Activated B cell treated with CpG ODN at 0.5 μM for 24 hours (primary cell): ENCODE data around the gene METTL15. TPM values are rescaled to one million over a fixed set of nuclear protein-coding genes. Genes with fewer than 3 reads are reported as not detected.
"Not testable (repeated sequence)": the region's sequence is repeated elsewhere in the genome, so short reads cannot be mapped to it uniquely, and the experiment has no call there.

Experiments
- ATAC-seq: fragments of 200-7000 bp; cut with Tn5 transposase; one replicate; pipeline ENCODE4 v1.10.0; 2021; ENCODE audit warnings: low read depth, mild to moderate bottlenecking, moderate library complexity
- CTCF ChIA-PET: fragments of 350-600 bp; sonication (Branson Sonifier 250); formaldehyde crosslinking; loops from one replicate; lab custom pipeline; 2021; ENCODE audit warnings: antibody characterized with exemption; lab: Charles Lee
- POLR2A ChIA-PET: fragments of 350-600 bp; sonication (Branson Sonifier 250); formaldehyde crosslinking; loops from one replicate; lab custom pipeline; 2021; ENCODE audit warnings: antibody characterized with exemption; lab: Charles Lee
- DNase-seq: peaks from one replicate; pipeline ENCODE4 v3.0.0; 2022
- H3K27ac Mint-ChIP-seq: one replicate; pipeline ENCODE4 v1.8.0; 2020; ENCODE audit warnings: mixed read lengths
- H3K27me3 Mint-ChIP-seq: one replicate; pipeline ENCODE4 v1.8.0; 2021; ENCODE audit warnings: mixed read lengths
- H3K36me3 Mint-ChIP-seq: one replicate; pipeline ENCODE4 v1.8.0; 2021; ENCODE audit warnings: low read depth, mixed read lengths
- H3K4me1 Mint-ChIP-seq: one replicate; pipeline ENCODE4 v1.8.0; 2021; ENCODE audit warnings: mixed read lengths
- H3K4me3 Mint-ChIP-seq: one replicate; pipeline ENCODE4 v1.8.0; 2020; ENCODE audit warnings: mild to moderate bottlenecking, mixed read lengths
- H3K9me3 Mint-ChIP-seq: one replicate; pipeline ENCODE4 v1.8.0; 2020; ENCODE audit warnings: mixed read lengths
- intact Hi-C: fragments of 100-400 bp; cut with micrococcal nuclease; formaldehyde crosslinking; loops from one replicate; pipeline ENCODE4 v1.15.1; 2024
- total RNA-seq: library from RNA; stranded (reverse); gene quantifications from 2 replicates; pipeline ENCODE4 v1.2.3, GENCODE V29; 2022
- TF ChIP-seq, protein P1 (sequence below): fragments of 200-600 bp; IDR thresholded peaks from one replicate; pipeline ENCODE4 v1.8.0; 2022; ENCODE audit warnings: antibody characterized with exemption, mild to moderate bottlenecking

Gene METTL15
- total RNA-seq, 1 donor from 2014 or later = 14.2 TPM

DNA sequence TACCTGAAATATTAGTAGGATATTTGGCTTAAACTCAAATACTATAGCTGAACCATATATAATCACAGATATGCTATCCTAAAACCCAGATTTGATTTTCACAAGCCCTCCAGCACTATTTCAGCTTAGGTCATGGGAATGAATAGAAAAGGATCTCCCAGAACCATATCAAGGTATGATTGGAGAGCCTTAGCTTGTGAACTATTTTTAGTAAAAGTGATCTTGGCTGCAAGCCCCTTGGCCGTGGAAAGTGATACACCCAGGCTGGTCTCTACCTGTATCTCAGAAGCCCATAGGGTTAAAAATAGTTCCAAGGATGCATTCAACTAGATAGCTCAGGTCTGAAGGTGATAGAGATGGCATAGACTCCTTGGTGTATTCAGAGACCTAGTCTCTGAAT lies 9.9 kb upstream of the METTL15 start:
- Mint-ChIP-seq H3K27ac (no peak overlapping the region), H3K27me3 (no peaks in the 10 kb centered on the region), H3K36me3 (no peaks in the 10 kb centered on the region), H3K9me3 (no peaks in the 10 kb centered on the region), H3K4me1 (no peaks in the 10 kb centered on the region), H3K4me3 (no peak overlapping the region)
- ATAC-seq (no peak), DNase-seq (no peak)
- intact Hi-C loops = no loop called here
- ChIA-PET POLR2A (no interaction called here), CTCF (no interaction called here)
- TF ChIP-seq, protein P1, sequence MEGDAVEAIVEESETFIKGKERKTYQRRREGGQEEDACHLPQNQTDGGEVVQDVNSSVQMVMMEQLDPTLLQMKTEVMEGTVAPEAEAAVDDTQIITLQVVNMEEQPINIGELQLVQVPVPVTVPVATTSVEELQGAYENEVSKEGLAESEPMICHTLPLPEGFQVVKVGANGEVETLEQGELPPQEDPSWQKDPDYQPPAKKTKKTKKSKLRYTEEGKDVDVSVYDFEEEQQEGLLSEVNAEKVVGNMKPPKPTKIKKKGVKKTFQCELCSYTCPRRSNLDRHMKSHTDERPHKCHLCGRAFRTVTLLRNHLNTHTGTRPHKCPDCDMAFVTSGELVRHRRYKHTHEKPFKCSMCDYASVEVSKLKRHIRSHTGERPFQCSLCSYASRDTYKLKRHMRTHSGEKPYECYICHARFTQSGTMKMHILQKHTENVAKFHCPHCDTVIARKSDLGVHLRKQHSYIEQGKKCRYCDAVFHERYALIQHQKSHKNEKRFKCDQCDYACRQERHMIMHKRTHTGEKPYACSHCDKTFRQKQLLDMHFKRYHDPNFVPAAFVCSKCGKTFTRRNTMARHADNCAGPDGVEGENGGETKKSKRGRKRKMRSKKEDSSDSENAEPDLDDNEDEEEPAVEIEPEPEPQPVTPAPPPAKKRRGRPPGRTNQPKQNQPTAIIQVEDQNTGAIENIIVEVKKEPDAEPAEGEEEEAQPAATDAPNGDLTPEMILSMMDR = no peak

DNA sequence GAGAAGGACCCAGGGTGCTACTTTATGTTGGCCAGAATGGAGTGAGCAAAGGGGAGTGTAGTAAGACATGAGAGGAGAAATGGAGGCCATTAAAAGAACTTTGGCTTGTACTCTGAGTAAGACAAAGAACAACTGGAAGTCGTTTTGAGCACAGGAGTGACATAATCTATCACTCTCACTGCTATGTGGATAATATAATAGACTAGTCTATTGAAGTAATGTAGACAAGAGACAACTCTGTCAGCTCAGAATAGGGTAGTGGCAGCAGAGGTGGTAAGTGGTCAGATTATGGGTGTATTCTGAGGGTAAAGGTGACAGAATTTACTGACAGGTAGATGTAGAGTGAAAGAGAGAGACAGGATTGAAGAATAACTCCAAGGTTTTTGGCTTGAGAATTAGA lies 8.5 kb upstream of the METTL15 start:
- no peaks in the 10 kb centered on the region for H3K4me1 Mint-ChIP-seq
- no peaks in the 10 kb centered on the region for H3K27me3 Mint-ChIP-seq
- DNase-seq = no peak
- H3K9me3 Mint-ChIP-seq = no peaks in the 10 kb centered on the region
- ATAC-seq = no peak
- ChIA-PET POLR2A (no interaction called here), CTCF (no interaction called here)
- TF ChIP-seq, protein P1 = no peak
- H3K27ac Mint-ChIP-seq = no peak overlapping the region
- no peaks in the 10 kb centered on the region for H3K36me3 Mint-ChIP-seq
- no peak overlapping the region for H3K4me3 Mint-ChIP-seq
- intact Hi-C loops = no loop called here

DNA sequence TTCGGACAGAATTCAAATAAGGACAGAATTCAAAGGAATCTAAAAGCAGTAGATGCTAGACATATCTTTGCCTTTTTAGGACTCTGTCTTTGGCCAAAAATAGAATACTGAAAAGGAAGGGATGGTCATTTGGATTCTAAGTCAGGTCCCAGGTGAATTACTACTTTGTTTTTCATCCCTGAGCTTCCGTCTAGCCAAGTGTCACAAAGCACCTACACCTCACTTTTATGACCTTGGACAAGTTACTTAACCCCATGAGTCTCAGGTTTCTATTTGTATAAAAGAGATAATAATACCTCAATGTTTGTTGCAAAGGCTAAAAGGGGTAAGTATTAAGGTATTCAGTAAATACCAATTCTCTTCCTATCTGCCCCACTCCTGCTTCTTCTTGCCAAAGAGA lies 7.5 kb upstream of the METTL15 start:
- Mint-ChIP-seq H3K36me3 (no peaks in the 10 kb centered on the region), H3K27ac (no peak overlapping the region), H3K27me3 (no peaks in the 10 kb centered on the region), H3K4me3 (no peak overlapping the region), H3K9me3 (no peaks in the 10 kb centered on the region), H3K4me1 (no peaks in the 10 kb centered on the region)
- intact Hi-C loops = no loop called here
- DNase-seq (no peak), ATAC-seq (no peak)
- TF ChIP-seq, protein P1 = no peak
- CTCF ChIA-PET = no interaction called here
- POLR2A ChIA-PET = no interaction called here

DNA sequence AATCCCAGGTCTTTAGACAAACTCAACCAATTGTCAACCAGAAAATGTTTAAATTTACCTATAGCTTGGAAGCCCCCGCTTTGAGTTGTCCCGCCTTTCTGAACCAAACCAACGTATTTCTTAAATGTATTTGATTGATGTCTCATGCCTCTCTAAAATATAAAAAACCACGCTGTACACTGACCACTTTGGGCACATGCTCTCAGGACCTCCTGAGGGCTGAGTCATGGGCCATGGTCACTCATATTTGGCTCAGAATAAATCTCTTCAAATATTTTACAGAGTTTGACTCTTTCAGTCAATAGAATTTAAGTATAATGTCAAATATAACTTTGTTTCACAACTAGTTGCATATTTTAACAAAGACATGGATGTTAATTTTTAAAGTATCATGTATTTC lies 5.9 kb upstream of the METTL15 start:
- intact Hi-C loops, H3K27me3 Mint-ChIP-seq, DNase-seq, H3K4me1 Mint-ChIP-seq, CTCF ChIA-PET, H3K4me3 Mint-ChIP-seq, H3K36me3 Mint-ChIP-seq, POLR2A ChIA-PET, H3K27ac Mint-ChIP-seq, H3K9me3 Mint-ChIP-seq, ATAC-seq: not testable (repeated sequence)

DNA sequence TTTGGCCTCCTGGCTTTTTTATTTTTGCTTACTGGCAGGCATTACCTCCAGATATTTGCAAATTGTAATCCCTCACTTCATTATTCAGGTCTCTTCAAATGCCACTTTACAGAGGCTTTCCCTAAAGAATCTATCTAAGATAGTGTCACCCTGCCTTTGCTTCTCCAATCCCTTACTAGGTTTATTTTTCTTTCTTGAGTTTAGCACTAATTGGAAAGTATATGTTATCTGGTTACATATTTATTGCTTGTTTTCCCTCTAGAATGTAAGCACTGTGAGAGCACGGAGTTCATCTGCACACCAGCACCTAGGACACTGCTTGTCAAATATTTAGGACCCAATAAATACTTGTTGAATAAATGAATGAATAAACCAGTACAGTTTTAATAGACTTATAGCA lies 3.8 kb upstream of the METTL15 start:
- no peak for ATAC-seq
- Mint-ChIP-seq H3K4me1 (peaks cover 27% of the 10 kb centered on the region), H3K9me3 (no peaks in the 10 kb centered on the region), H3K4me3 (no peak overlapping the region), H3K27ac (no peak overlapping the region), H3K27me3 (no peaks in the 10 kb centered on the region), H3K36me3 (peaks cover 6% of the 10 kb centered on the region)
- ChIA-PET POLR2A (no interaction called here), CTCF (no interaction called here)
- intact Hi-C loops = no loop called here
- TF ChIP-seq, protein P1 = no peak
- no peak for DNase-seq

DNA sequence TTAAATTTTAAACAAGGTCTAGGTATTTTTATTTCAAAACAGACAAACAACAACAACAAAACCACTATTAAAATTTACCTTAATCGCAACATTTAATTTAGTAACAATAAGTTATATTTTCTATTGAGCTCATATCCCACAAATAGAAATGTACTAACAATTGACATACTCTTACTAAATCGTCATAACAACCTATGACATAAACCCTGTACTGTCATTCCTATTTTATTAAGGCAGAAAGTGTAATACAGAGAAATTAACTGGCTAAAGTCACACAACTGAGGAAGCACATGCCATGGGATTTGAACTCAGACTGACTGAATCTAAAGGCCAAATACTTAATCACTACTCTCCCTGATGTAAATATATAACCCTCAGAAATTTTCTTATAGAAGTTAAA lies 3.2 kb upstream of the METTL15 start:
- no peak for ATAC-seq
- peaks cover 6% of the 10 kb centered on the region for H3K36me3 Mint-ChIP-seq
- no peak overlapping the region for H3K4me3 Mint-ChIP-seq
- ChIA-PET POLR2A (no interaction called here), CTCF (no interaction called here)
- no peaks in the 10 kb centered on the region for H3K9me3 Mint-ChIP-seq
- no peak overlapping the region for H3K27ac Mint-ChIP-seq
- H3K4me1 Mint-ChIP-seq = peaks cover 33% of the 10 kb centered on the region
- H3K27me3 Mint-ChIP-seq = no peaks in the 10 kb centered on the region
- TF ChIP-seq, protein P1 = no peak
- intact Hi-C loops = no loop called here
- no peak for DNase-seq
